Measurements from ENCODE around the gene MEN1.

The MEN1 gene

GRCh38 chr11:64757549-64758329 lies 52.6 kb downstream of the MEN1 start:
- no peak for TF ChIP-seq CTCF (IDR thresholded peaks at IDR 0.05)
- TF ChIP-seq ZFX (IDR thresholded peaks at IDR 0.05; ENCODE audit: borderline replicate concordance) = no peak
- no peak overlapping the region for H3K27ac ChIP-seq

- TF ChIP-seq ZFX (IDR thresholded peaks at IDR 0.05; ENCODE audit: borderline replicate concordance) (no peak), CTCF (IDR thresholded peaks at IDR 0.05) (no peak)
- no peak overlapping the region for H3K27ac ChIP-seq
These were observed 54.5 kb downstream of the MEN1 start for GRCh38 chr11:64755681-64756361.

- no peak overlapping the region for H3K27ac ChIP-seq
- no peak for TF ChIP-seq CTCF (IDR thresholded peaks at IDR 0.05)
- TF ChIP-seq ZFX (IDR thresholded peaks at IDR 0.05; ENCODE audit: borderline replicate concordance) = no peak
These were observed 55.3 kb downstream of the MEN1 start for GRCh38 chr11:64754919-64755662.

- no peak overlapping the region for H3K27ac ChIP-seq
- no peak for TF ChIP-seq ZFX (IDR thresholded peaks at IDR 0.05; ENCODE audit: borderline replicate concordance)
- no peak for TF ChIP-seq CTCF (IDR thresholded peaks at IDR 0.05)
These were observed 56.0 kb downstream of the MEN1 start for GRCh38 chr11:64754124-64754918.
